ENCODE data around the gene RRP1. TPM values are rescaled to one million over a fixed set of nuclear protein-coding genes. Genes with fewer than 3 reads are reported as not detected.

RRP1 gene
- total RNA-seq, 4 donors from 2014 or later = 19.5 to 43.2 (median 25.5) TPM

- no peak for DNase-seq (ENCODE audit: low spot score in 2 of 2)
- intact Hi-C loops (cut with DNase I; ENCODE audit: low total_unique reads) = no loop called here
- WGBS, 2 donors = 94% methylated on average over 14 of the region's 14 CpGs
- TF ChIP-seq, protein P1, sequence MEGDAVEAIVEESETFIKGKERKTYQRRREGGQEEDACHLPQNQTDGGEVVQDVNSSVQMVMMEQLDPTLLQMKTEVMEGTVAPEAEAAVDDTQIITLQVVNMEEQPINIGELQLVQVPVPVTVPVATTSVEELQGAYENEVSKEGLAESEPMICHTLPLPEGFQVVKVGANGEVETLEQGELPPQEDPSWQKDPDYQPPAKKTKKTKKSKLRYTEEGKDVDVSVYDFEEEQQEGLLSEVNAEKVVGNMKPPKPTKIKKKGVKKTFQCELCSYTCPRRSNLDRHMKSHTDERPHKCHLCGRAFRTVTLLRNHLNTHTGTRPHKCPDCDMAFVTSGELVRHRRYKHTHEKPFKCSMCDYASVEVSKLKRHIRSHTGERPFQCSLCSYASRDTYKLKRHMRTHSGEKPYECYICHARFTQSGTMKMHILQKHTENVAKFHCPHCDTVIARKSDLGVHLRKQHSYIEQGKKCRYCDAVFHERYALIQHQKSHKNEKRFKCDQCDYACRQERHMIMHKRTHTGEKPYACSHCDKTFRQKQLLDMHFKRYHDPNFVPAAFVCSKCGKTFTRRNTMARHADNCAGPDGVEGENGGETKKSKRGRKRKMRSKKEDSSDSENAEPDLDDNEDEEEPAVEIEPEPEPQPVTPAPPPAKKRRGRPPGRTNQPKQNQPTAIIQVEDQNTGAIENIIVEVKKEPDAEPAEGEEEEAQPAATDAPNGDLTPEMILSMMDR (IDR thresholded peaks at IDR 0.05) = no peak
- no peak for TF ChIP-seq POLR2A (IDR thresholded peaks at IDR 0.05)
- no peak overlapping the region for H3K4me3 ChIP-seq (ENCODE audit: low read depth, poor library complexity, severe bottlenecking)
Measured at GRCh38 chr21:43832158-43832550, 42.8 kb downstream of the RRP1 start.

- intact Hi-C loops (cut with DNase I; ENCODE audit: low total_unique reads) = no loop called here
- 93 to 97% methylated on average over 10 of the region's 10 CpGs for WGBS, 2 donors
- DNase-seq (ENCODE audit: low spot score in 2 of 2) = no peak
- no peak overlapping the region for H3K4me3 ChIP-seq (ENCODE audit: low read depth, poor library complexity, severe bottlenecking)
- TF ChIP-seq, protein P1 (IDR thresholded peaks at IDR 0.05) = no peak
- no peak for TF ChIP-seq POLR2A (IDR thresholded peaks at IDR 0.05)
Measured at GRCh38 chr21:43832648-43833047, 43.3 kb downstream of the RRP1 start.

DNA sequence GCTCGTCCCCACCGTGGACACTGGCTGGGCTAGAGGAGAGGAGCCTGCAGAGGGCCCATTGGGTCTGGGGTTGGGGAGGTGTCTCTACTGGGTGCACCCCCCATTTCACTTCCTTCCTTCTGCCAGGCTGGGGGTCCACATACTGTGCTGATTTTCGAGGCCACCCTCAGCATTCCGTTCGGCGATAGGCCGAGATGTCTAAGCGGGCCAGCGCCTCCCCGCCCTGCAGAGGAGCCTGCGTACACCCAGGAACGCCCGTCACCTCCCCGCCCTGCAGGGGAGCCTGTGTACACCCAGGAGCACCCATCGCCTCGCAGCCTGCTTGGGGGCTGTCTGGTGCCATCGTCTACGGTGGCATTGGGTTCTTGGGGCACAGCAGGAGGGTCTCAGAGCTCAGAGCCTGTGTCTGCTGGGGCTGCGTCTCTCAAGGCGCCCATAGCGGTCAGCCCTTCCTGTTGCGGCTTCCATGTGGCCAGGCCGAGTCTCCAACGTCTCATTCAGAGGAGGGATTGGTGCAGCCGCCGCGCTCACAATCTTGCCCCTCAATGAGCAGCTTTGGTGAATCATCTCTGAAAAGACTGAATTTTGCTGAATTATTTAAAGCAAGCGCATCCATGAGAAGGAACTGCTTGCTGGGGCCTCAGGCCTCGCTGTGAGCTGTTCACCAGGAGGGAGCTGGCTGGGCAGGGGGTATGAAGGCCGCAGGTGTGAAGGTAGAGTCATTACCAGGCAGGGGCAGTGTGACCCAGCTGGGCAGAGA, 44.9 kb downstream of the RRP1 start:
- no peak overlapping the region for H3K4me3 ChIP-seq (ENCODE audit: low read depth, poor library complexity, severe bottlenecking)
- DNase-seq (ENCODE audit: low spot score in 2 of 2) = no peak
- intact Hi-C loops (cut with DNase I; ENCODE audit: low total_unique reads) = no loop called here
- TF ChIP-seq, protein P1 (IDR thresholded peaks at IDR 0.05) = no peak
- TF ChIP-seq POLR2A (IDR thresholded peaks at IDR 0.05) = no peak
- WGBS, 2 donors = 84 to 93% methylated on average over 15 to 30 of the region's 30 CpGs

- DNase-seq (ENCODE audit: low spot score in 2 of 2) = no peak
- TF ChIP-seq, protein P1 (IDR thresholded peaks at IDR 0.05) = no peak
- TF ChIP-seq POLR2A (IDR thresholded peaks at IDR 0.05) = no peak
- WGBS, 2 donors = 49 to 60% methylated on average over 15 of the region's 15 CpGs
- no peak overlapping the region for H3K4me3 ChIP-seq (ENCODE audit: low read depth, poor library complexity, severe bottlenecking)
- intact Hi-C loops (cut with DNase I; ENCODE audit: low total_unique reads) = no loop called here
Measured at GRCh38 chr21:43835050-43835449, 45.7 kb downstream of the RRP1 start.

- WGBS, 2 donors = 83 to 93% methylated on average over 6 of the region's 6 CpGs
- TF ChIP-seq, protein P1 (IDR thresholded peaks at IDR 0.05) = no peak
- no peak for TF ChIP-seq POLR2A (IDR thresholded peaks at IDR 0.05)
- no peak overlapping the region for H3K4me3 ChIP-seq (ENCODE audit: low read depth, poor library complexity, severe bottlenecking)
- DNase-seq (ENCODE audit: low spot score in 2 of 2) = no peak
- intact Hi-C loops (cut with DNase I; ENCODE audit: low total_unique reads) = no loop called here
Measured at GRCh38 chr21:43835861-43836260, 46.5 kb downstream of the RRP1 start.

DNA sequence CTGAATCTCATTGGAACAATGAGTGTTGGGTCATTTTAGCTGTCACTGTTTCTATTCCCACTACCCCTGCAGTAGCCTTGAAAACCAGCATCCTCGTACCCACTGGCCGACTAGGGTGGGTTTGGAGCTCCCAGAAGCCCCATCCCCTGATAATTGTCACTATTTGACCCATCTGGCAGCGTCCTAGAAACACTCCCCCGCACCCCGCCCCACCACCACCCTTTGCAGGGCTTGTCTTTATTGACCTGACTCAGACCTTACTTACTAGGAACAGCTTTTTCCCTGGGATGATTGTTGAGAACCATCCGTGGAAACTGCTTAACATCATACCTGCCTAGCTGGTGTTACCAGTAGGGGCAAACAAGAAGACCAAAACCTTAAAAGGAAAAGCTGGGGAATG, 47.2 kb downstream of the RRP1 start:
- TF ChIP-seq, protein P1 (IDR thresholded peaks at IDR 0.05) = no peak
- TF ChIP-seq POLR2A (IDR thresholded peaks at IDR 0.05) = no peak
- WGBS, 2 donors = 75 to 87% methylated on average over 6 of the region's 6 CpGs
- DNase-seq (ENCODE audit: low spot score in 2 of 2) = no peak
- intact Hi-C loops (cut with DNase I; ENCODE audit: low total_unique reads) = no loop called here
- no peak overlapping the region for H3K4me3 ChIP-seq (ENCODE audit: low read depth, poor library complexity, severe bottlenecking)

Data from lower leg skin (tissue), 4 donors.